ENCODE data around the gene ECE1.

ECE1 gene

GRCh38 chr1:21323091-21323490 is 32.8 kb upstream of the ECE1 start:
- peaks cover 99% of the 10 kb centered on the region for H3K4me1 ChIP-seq (ENCODE audit: insufficient read depth, low read length)
- H3K9me3 ChIP-seq (ENCODE audit: low read length): no peaks in the 10 kb centered on the region
- H3K27ac ChIP-seq (ENCODE audit: low read depth, low read length): peak overlapping the region; percentile 19
- H3K9ac ChIP-seq (ENCODE audit: low read length): no peak overlapping the region
- no peaks in the 10 kb centered on the region for H3K36me3 ChIP-seq (ENCODE audit: insufficient read depth, low read length)
- no peak overlapping the region for H3K4me3 ChIP-seq (ENCODE audit: low read depth in 1 of 2, low read length in 2 of 2)
- no peaks in the 10 kb centered on the region for H3K27me3 ChIP-seq (ENCODE audit: control insufficient read depth in 1 of 2, insufficient read depth in 2 of 2, low read length in 2 of 2)

DNA sequence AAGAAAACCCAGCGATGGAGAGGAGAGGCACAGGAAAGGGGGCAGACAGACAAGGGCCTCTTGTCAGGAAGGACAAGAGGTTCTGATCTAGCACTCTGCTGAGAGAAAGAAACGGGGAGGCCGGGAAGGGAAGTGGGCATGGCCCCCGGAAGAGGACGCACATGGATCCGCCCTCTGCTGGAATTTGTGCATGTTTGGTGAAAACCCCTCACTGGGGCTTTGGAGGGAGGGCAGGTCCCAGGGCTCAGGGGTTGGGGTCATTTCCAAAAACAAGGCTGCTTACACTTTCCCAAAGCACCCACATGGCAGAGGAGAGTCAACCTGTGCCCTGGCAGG is 32.4 kb upstream of the ECE1 start:
- Histone ChIP-seq H3K27ac (ENCODE audit: low read depth, low read length) (no peak overlapping the region), H3K27me3 (ENCODE audit: control insufficient read depth in 1 of 2, insufficient read depth in 2 of 2, low read length in 2 of 2) (no peaks in the 10 kb centered on the region), H3K4me1 (ENCODE audit: insufficient read depth, low read length) (peaks cover 99% of the 10 kb centered on the region), H3K36me3 (ENCODE audit: insufficient read depth, low read length) (no peaks in the 10 kb centered on the region), H3K9ac (ENCODE audit: low read length) (no peak overlapping the region), H3K9me3 (ENCODE audit: low read length) (no peaks in the 10 kb centered on the region), H3K4me3 (ENCODE audit: low read depth in 1 of 2, low read length in 2 of 2) (no peak overlapping the region)

- no peak overlapping the region for H3K4me3 ChIP-seq (ENCODE audit: low read depth in 1 of 2, low read length in 2 of 2)
- H3K4me1 ChIP-seq (ENCODE audit: insufficient read depth, low read length): peaks cover 99% of the 10 kb centered on the region
- no peak overlapping the region for H3K9ac ChIP-seq (ENCODE audit: low read length)
- no peak overlapping the region for H3K27ac ChIP-seq (ENCODE audit: low read depth, low read length)
- H3K27me3 ChIP-seq (ENCODE audit: control insufficient read depth in 1 of 2, insufficient read depth in 2 of 2, low read length in 2 of 2): no peaks in the 10 kb centered on the region
- no peaks in the 10 kb centered on the region for H3K36me3 ChIP-seq (ENCODE audit: insufficient read depth, low read length)
- H3K9me3 ChIP-seq (ENCODE audit: low read length): no peaks in the 10 kb centered on the region
These were observed 31.9 kb upstream of the ECE1 start for GRCh38 chr1:21321963-21322680.

DNA sequence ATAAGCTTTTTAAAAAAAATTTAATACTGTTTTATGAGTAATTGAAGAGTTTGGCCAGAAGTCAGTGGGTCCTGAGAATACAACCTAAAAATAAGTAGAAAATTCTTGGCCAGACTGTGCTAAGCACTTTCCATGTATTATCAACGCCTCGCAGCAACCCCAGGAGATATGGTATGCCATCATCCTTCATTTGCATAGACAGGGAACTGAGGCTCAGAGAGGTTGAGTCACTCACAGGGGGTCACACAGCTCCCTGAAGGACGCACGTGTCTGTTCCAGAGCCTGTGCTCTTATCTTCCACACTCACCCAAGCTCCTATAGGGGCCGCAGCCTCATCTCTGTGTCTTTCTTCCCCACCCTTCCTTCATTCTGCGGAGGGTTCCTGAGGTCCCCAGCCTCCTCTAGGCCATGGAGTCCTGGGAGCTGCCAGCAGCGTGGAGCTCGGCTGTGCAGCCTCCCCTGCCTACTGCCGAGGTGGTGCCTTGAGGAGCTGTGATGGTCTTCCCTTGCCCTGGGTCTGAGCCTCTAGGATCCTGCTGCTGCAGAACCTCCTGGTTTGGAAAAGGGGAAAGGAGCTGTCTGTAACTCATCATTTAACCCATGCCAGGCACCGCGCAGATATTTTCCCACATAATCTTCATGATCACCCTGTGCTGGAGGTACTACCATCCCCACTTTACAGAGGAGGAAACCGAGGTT is 30.3 kb upstream of the ECE1 start:
- Histone ChIP-seq H3K4me3 (ENCODE audit: low read depth in 1 of 2, low read length in 2 of 2) (no peak overlapping the region), H3K36me3 (ENCODE audit: insufficient read depth, low read length) (no peaks in the 10 kb centered on the region), H3K4me1 (ENCODE audit: insufficient read depth, low read length) (peaks cover 99% of the 10 kb centered on the region), H3K9me3 (ENCODE audit: low read length) (no peaks in the 10 kb centered on the region), H3K27me3 (ENCODE audit: control insufficient read depth in 1 of 2, insufficient read depth in 2 of 2, low read length in 2 of 2) (no peaks in the 10 kb centered on the region), H3K9ac (ENCODE audit: low read length) (no peak overlapping the region), H3K27ac (ENCODE audit: low read depth, low read length) (peak overlapping the region; percentile 67)

DNA sequence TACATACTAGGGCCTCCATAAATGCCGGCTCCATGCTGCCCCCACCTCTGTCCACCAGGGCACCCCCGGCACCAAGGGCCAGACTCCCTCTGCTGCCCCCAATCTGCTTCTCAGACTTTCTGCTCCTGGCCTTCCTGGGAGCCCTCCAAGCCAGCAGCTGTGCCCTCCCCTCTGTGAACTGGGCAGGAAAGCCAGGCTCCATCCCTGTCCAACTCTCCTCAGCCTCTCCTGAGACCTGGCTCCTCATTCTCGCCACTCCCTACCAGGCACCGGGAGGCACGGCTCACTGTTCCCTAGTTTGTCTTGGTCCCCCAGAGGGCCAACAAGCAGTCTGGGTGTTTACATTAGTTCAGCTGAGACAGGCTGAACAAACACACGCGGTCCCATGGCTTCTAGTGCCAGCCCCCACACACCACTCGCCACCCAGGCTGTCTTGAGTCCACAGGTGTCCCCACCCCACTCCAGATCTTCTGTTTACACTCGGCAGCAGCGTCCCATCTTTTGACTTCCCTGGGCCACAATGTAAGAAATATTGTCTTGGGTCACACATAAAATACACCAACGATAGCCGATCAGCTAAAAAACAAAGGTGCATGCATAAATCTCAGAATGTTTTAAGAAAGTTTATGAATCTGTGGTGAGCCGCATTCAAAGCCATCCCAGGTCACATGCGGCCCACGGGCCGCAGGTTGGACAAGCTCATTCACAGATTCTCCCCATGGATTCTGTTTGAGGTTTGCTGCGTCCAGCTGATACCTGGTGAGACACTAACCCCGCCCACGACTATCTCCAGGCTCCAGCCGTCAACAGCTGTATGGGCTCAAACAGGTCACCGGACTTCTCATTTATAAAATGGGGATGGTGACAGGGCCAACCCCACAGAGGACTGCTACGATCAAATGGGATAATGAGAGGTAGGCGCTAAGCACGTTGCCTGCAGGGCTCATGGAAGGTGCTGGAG is 29.5 kb upstream of the ECE1 start:
- H3K9me3 ChIP-seq (ENCODE audit: low read length): no peaks in the 10 kb centered on the region
- peak overlapping the region; percentile 31 for H3K9ac ChIP-seq (ENCODE audit: low read length)
- no peak overlapping the region for H3K4me3 ChIP-seq (ENCODE audit: low read depth in 1 of 2, low read length in 2 of 2)
- H3K4me1 ChIP-seq (ENCODE audit: insufficient read depth, low read length): peaks cover 97% of the 10 kb centered on the region
- peak overlapping the region; percentile 67 for H3K27ac ChIP-seq (ENCODE audit: low read depth, low read length)
- H3K27me3 ChIP-seq (ENCODE audit: control insufficient read depth in 1 of 2, insufficient read depth in 2 of 2, low read length in 2 of 2): no peaks in the 10 kb centered on the region
- H3K36me3 ChIP-seq (ENCODE audit: insufficient read depth, low read length): no peaks in the 10 kb centered on the region

- Histone ChIP-seq H3K4me1 (ENCODE audit: insufficient read depth, low read length) (peaks cover 97% of the 10 kb centered on the region), H3K9me3 (ENCODE audit: low read length) (no peaks in the 10 kb centered on the region), H3K36me3 (ENCODE audit: insufficient read depth, low read length) (no peaks in the 10 kb centered on the region), H3K27me3 (ENCODE audit: control insufficient read depth in 1 of 2, insufficient read depth in 2 of 2, low read length in 2 of 2) (no peaks in the 10 kb centered on the region), H3K4me3 (ENCODE audit: low read depth in 1 of 2, low read length in 2 of 2) (no peak overlapping the region), H3K27ac (ENCODE audit: low read depth, low read length) (peak overlapping the region; percentile 67), H3K9ac (ENCODE audit: low read length) (peak overlapping the region; percentile 47)
These were observed 28.5 kb upstream of the ECE1 start for GRCh38 chr1:21318714-21319159.

- peaks cover 97% of the 10 kb centered on the region for H3K4me1 ChIP-seq (ENCODE audit: insufficient read depth, low read length)
- H3K36me3 ChIP-seq (ENCODE audit: insufficient read depth, low read length): no peaks in the 10 kb centered on the region
- no peaks in the 10 kb centered on the region for H3K27me3 ChIP-seq (ENCODE audit: control insufficient read depth in 1 of 2, insufficient read depth in 2 of 2, low read length in 2 of 2)
These were observed 27.9 kb upstream of the ECE1 start for GRCh38 chr1:21318057-21318713.

DNA sequence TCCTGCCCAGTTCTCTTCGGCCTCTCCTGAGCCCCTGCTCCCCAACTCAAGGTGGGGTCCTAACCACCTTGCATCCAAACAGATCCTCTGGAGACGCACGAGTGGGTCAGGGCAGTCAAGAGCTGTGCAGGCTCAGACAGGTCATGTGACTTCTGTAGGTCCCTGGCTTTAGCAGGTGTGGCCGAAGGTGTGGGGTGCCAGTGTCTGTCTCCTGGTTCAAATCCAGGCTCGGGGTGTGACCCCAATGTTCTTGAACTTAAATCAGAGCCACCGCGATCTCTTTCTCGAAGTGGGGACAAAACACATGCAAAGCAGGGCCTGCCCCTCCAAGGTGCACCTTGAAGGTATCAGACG is 27.4 kb upstream of the ECE1 start:
- no peak overlapping the region for H3K4me3 ChIP-seq (ENCODE audit: low read depth in 1 of 2, low read length in 2 of 2)
- no peak overlapping the region for H3K9ac ChIP-seq (ENCODE audit: low read length)
- H3K27ac ChIP-seq (ENCODE audit: low read depth, low read length): peak overlapping the region; percentile 67
- H3K9me3 ChIP-seq (ENCODE audit: low read length): no peaks in the 10 kb centered on the region
- no peaks in the 10 kb centered on the region for H3K27me3 ChIP-seq (ENCODE audit: control insufficient read depth in 1 of 2, insufficient read depth in 2 of 2, low read length in 2 of 2)
- H3K4me1 ChIP-seq (ENCODE audit: insufficient read depth, low read length): peaks cover 97% of the 10 kb centered on the region
- H3K36me3 ChIP-seq (ENCODE audit: insufficient read depth, low read length): no peaks in the 10 kb centered on the region

More at GRCh38 chr1:21318057-21318713, 27.9 kb upstream of the ECE1 start:
- Histone ChIP-seq H3K9ac (ENCODE audit: low read length) (peak overlapping the region; percentile 47), H3K9me3 (ENCODE audit: low read length) (no peaks in the 10 kb centered on the region), H3K4me3 (ENCODE audit: low read depth in 1 of 2, low read length in 2 of 2) (no peak overlapping the region), H3K27ac (ENCODE audit: low read depth, low read length) (peak overlapping the region; percentile 67)

- H3K27me3 ChIP-seq (ENCODE audit: control insufficient read depth in 1 of 2, insufficient read depth in 2 of 2, low read length in 2 of 2): no peaks in the 10 kb centered on the region
- no peaks in the 10 kb centered on the region for H3K36me3 ChIP-seq (ENCODE audit: insufficient read depth, low read length)
- no peak overlapping the region for H3K4me3 ChIP-seq (ENCODE audit: low read depth in 1 of 2, low read length in 2 of 2)
- H3K4me1 ChIP-seq (ENCODE audit: insufficient read depth, low read length): peaks cover 95% of the 10 kb centered on the region
- no peak overlapping the region for H3K9ac ChIP-seq (ENCODE audit: low read length)
- H3K9me3 ChIP-seq (ENCODE audit: low read length): no peaks in the 10 kb centered on the region
- peak overlapping the region; percentile 67 for H3K27ac ChIP-seq (ENCODE audit: low read depth, low read length)
These were observed 26.9 kb upstream of the ECE1 start for GRCh38 chr1:21317035-21317689.

- Histone ChIP-seq H3K27me3 (ENCODE audit: control insufficient read depth in 1 of 2, insufficient read depth in 2 of 2, low read length in 2 of 2) (no peaks in the 10 kb centered on the region), H3K27ac (ENCODE audit: low read depth, low read length) (peak overlapping the region; percentile 12), H3K36me3 (ENCODE audit: insufficient read depth, low read length) (no peaks in the 10 kb centered on the region), H3K4me1 (ENCODE audit: insufficient read depth, low read length) (peaks cover 84% of the 10 kb centered on the region), H3K9ac (ENCODE audit: low read length) (no peak overlapping the region), H3K9me3 (ENCODE audit: low read length) (no peaks in the 10 kb centered on the region), H3K4me3 (ENCODE audit: low read depth in 1 of 2, low read length in 2 of 2) (no peak overlapping the region)
These were observed 24.6 kb upstream of the ECE1 start for GRCh38 chr1:21314743-21315396.

All from muscle layer of colon (tissue), 2 donors.